ENCODE measurements around the gene KRTAP10-4. TPM values are rescaled to one million over a fixed set of nuclear protein-coding genes. Genes with fewer than 3 reads are reported as not detected.

The KRTAP10-4 gene
- total and polyA plus RNA-seq, 2 of the 4 experiments (the other 2 are of a cell fraction), result not detected

DNA sequence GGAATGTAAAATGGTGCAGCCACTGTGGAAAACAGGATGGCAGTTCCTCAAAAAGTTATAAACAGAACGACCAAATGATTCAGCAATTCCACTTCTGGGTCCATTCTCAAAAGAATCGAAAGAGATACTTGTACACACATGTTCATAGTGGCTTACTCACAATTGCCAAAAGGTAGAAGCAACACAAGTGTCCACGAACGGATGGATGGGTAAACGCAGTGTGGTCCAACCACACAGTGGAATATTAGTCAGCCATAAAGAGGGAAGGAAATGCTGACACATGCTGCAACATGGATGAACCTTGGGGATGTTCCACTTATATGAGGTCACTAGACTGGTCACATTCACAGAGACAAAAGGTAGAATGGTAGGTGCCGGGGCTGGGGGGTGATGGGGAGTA, 38.8 kb upstream of the KRTAP10-4 start:
- in situ Hi-C loops (cut with MboI; ENCODE audit: low sequenced_read_pairs), result no loop called here
- WGBS, 2 experiments (ENCODE audit: extremely low coverage in 2 of 2, insufficient read length in 1 of 2), result 100% methylated on average over 4 of the region's 6 CpGs; no CpG with 5 or more reads in 1 of the 2 experiments
- H2AFZ ChIP-seq (replicated peaks; ENCODE audit: low read length, poor library complexity), result no peak overlapping the region
- H3K14ac ChIP-seq (replicated peaks; ENCODE audit: low read depth, low read length), result no peak overlapping the region
- H2BK120ac ChIP-seq (ENCODE audit: low read depth, low read length), result no peak overlapping the region
- H2BK5ac ChIP-seq (ENCODE audit: low read depth, low read length, poor library complexity, severe bottlenecking), result no peak overlapping the region
- no peak overlapping the region for H3K4ac ChIP-seq (ENCODE audit: low read depth, low read length)
- no peak overlapping the region for H4K91ac ChIP-seq (ENCODE audit: insufficient read depth, low read depth, low read length)
- no TSS peak for BruUV-seq (replicated peaks)
- H2BK20ac ChIP-seq (ENCODE audit: low read depth, low read length), result no peak overlapping the region
- TF ChIP-seq SMC3 (IDR thresholded peaks at IDR 0.05; ENCODE audit: low read depth, low read length) (no peak), ELK1 (IDR thresholded peaks at IDR 0.05; ENCODE audit: borderline replicate concordance, low read depth, low read length) (no peak), CHD1 (IDR thresholded peaks at IDR 0.05; ENCODE audit: low read depth, low read length) (no peak), NFE2L2 (IDR thresholded peaks at IDR 0.05; ENCODE audit: low read depth, low read length) (no peak), FOS (IDR thresholded peaks at IDR 0.05; ENCODE audit: low read depth, low read length) (no peak), POLR2A (IDR thresholded peaks at IDR 0.05; ENCODE audit: low read depth, low read length) (no peak), BHLHE40 (IDR thresholded peaks at IDR 0.05; ENCODE audit: low read depth, low read length) (no peak), MAFK (IDR thresholded peaks at IDR 0.05; ENCODE audit: low read depth, low read length) (no peak), MXI1 (IDR thresholded peaks at IDR 0.05; ENCODE audit: borderline replicate concordance, low read depth, low read length) (no peak), USF2 (IDR thresholded peaks at IDR 0.05; ENCODE audit: low read depth, low read length) (no peak), RCOR1 (IDR thresholded peaks at IDR 0.05; ENCODE audit: insufficient replicate concordance, low read length) (no peak), RAD21 (IDR thresholded peaks at IDR 0.05; ENCODE audit: low read length) (no peak), MAZ (IDR thresholded peaks at IDR 0.05; ENCODE audit: borderline replicate concordance, low read depth, low read length) (no peak)
- TF ChIP-seq, protein P1, sequence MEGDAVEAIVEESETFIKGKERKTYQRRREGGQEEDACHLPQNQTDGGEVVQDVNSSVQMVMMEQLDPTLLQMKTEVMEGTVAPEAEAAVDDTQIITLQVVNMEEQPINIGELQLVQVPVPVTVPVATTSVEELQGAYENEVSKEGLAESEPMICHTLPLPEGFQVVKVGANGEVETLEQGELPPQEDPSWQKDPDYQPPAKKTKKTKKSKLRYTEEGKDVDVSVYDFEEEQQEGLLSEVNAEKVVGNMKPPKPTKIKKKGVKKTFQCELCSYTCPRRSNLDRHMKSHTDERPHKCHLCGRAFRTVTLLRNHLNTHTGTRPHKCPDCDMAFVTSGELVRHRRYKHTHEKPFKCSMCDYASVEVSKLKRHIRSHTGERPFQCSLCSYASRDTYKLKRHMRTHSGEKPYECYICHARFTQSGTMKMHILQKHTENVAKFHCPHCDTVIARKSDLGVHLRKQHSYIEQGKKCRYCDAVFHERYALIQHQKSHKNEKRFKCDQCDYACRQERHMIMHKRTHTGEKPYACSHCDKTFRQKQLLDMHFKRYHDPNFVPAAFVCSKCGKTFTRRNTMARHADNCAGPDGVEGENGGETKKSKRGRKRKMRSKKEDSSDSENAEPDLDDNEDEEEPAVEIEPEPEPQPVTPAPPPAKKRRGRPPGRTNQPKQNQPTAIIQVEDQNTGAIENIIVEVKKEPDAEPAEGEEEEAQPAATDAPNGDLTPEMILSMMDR (conservative IDR thresholded peaks at IDR 0.05; ENCODE audit: low read depth, low read length), result no peak
- H3K9me3 ChIP-seq (ENCODE audit: control insufficient read depth, insufficient read depth, low read length), result peaks cover 9% of the 10 kb centered on the region; the same call in 1 of the 2 replicates
- no peaks in the 10 kb centered on the region for H3K36me3 ChIP-seq (ENCODE audit: control insufficient read depth, insufficient read depth, low read length)
- ATAC-seq (ENCODE audit: low read depth) (no peak), DNase-seq (no peak)
- H4K8ac ChIP-seq (ENCODE audit: low read depth in 2 of 2, low read length in 2 of 2), result no peak overlapping the region
- no peak overlapping the region for H2BK15ac ChIP-seq (ENCODE audit: low read depth, low read length)
- H3K4me3 ChIP-seq (ENCODE audit: insufficient read depth, low read depth, low read length), result no peak overlapping the region
- H4K20me1 ChIP-seq (ENCODE audit: insufficient read depth, low read length), result no peaks in the 10 kb centered on the region
- ChIA-PET POLR2A (ENCODE audit: unreplicated experiment) (no interaction called here), CTCF (no interaction called here)
- no peak overlapping the region for H4K5ac ChIP-seq (ENCODE audit: low read depth, low read length)
- dilution Hi-C loops (cut with HindIII; ENCODE audit: low sequenced_read_pairs, unreplicated experiment), result no loop called here
- intact Hi-C loops (cut with micrococcal nuclease), result no loop called here
- no peak overlapping the region for H2AK5ac ChIP-seq (ENCODE audit: low read depth, low read length)
- H3K27ac ChIP-seq (ENCODE audit: insufficient read depth, low read length), result no peak overlapping the region
- no peak overlapping the region for H3K23ac ChIP-seq (ENCODE audit: low read depth, low read length)
- no peaks in the 10 kb centered on the region for H3K79me1 ChIP-seq (ENCODE audit: low read depth in 1 of 2, low read length in 2 of 2)
- H2AK9ac ChIP-seq (replicated peaks; ENCODE audit: low read depth, low read length, poor library complexity), result no peak overlapping the region
- H3K56ac ChIP-seq (ENCODE audit: extremely low read depth, insufficient read depth, low read length), result no peak overlapping the region
- no peak overlapping the region for H3K18ac ChIP-seq (ENCODE audit: low read depth, low read length)
- no peak overlapping the region for H3K4me2 ChIP-seq (ENCODE audit: low read depth, low read length)
- H3K27me3 ChIP-seq (ENCODE audit: control insufficient read depth, insufficient read depth, low read length), result 0 out of 2 replicates have a peak, but pooled peaks cover 2% of the 10 kb centered on the region
- H3K9me1 ChIP-seq (ENCODE audit: insufficient read depth, low read length), result no peaks in the 10 kb centered on the region
- no peak overlapping the region for H3K9ac ChIP-seq (ENCODE audit: low read depth, low read length)
- no peaks in the 10 kb centered on the region for H3K4me1 ChIP-seq (ENCODE audit: control insufficient read depth, insufficient read depth, low read length)

Measured in IMR-90 (cell line).